ENCODE measurements around the gene WIPF1.

Gene WIPF1

GRCh38 chr2:174611006-174611405 lies 13.4 kb upstream of the WIPF1 start:
- Histone ChIP-seq H3K27me3 (ENCODE audit: insufficient read depth, low read length, poor library complexity) (no peaks in the 10 kb centered on the region), H2AFZ (ENCODE audit: low read depth, low read length) (no peak overlapping the region), H3K27ac (ENCODE audit: low read length) (no peak overlapping the region), H3K9ac (ENCODE audit: low read depth, low read length) (no peak overlapping the region), H3K9me3 (ENCODE audit: insufficient read depth, low read length, severe bottlenecking) (no peaks in the 10 kb centered on the region), H3K4me1 (ENCODE audit: insufficient read depth, low read length) (peaks cover under 1% of the 10 kb centered on the region; the same call in 1 of the 2 replicates), H3K79me2 (ENCODE audit: insufficient read depth, low read length) (peaks cover 91% of the 10 kb centered on the region), H3K36me3 (ENCODE audit: insufficient read depth, low read length) (peaks cover 35% of the 10 kb centered on the region), H3K4me2 (ENCODE audit: insufficient read depth, low read length) (no peak overlapping the region), H3K4me3 (ENCODE audit: low read depth in 1 of 2, low read length in 2 of 2) (no peak overlapping the region), H4K20me1 (ENCODE audit: insufficient read depth, low read length) (no peaks in the 10 kb centered on the region)
- DNase-seq (no peak), ATAC-seq (ENCODE audit: insufficient read depth, low read depth) (no peak)
- no peak for TF ChIP-seq EZH2 (IDR thresholded peaks at IDR 0.05; ENCODE audit: borderline replicate concordance, low read depth, low read length, severe bottlenecking)
- no peak for TF ChIP-seq CTCF (IDR thresholded peaks at IDR 0.05; ENCODE audit: borderline replicate concordance, extremely low read depth, low read length, poor library complexity, severe bottlenecking)

GRCh38 chr2:174610243-174610995 lies 12.8 kb upstream of the WIPF1 start:
- H3K27ac ChIP-seq (ENCODE audit: low read length), result peak overlapping the region; percentile 55
- no peak overlapping the region for H2AFZ ChIP-seq (ENCODE audit: low read depth, low read length)
- no peaks in the 10 kb centered on the region for H3K27me3 ChIP-seq (ENCODE audit: insufficient read depth, low read length, poor library complexity)
- no peaks in the 10 kb centered on the region for H3K4me1 ChIP-seq (ENCODE audit: insufficient read depth, low read length)
- H3K4me3 ChIP-seq (ENCODE audit: low read depth in 1 of 2, low read length in 2 of 2), result no peak overlapping the region
- H3K36me3 ChIP-seq (ENCODE audit: insufficient read depth, low read length), result peaks cover 35% of the 10 kb centered on the region
- no peaks in the 10 kb centered on the region for H4K20me1 ChIP-seq (ENCODE audit: insufficient read depth, low read length)
- H3K9me3 ChIP-seq (ENCODE audit: insufficient read depth, low read length, severe bottlenecking), result no peaks in the 10 kb centered on the region
- H3K79me2 ChIP-seq (ENCODE audit: insufficient read depth, low read length), result peaks cover 92% of the 10 kb centered on the region
- H3K4me2 ChIP-seq (ENCODE audit: insufficient read depth, low read length), result no peak overlapping the region
- H3K9ac ChIP-seq (ENCODE audit: low read depth, low read length), result no peak overlapping the region
- DNase-seq, result no peak
- ATAC-seq (ENCODE audit: insufficient read depth, low read depth), result no peak
- no peak for TF ChIP-seq EZH2 (IDR thresholded peaks at IDR 0.05; ENCODE audit: borderline replicate concordance, low read depth, low read length, severe bottlenecking)
- no peak for TF ChIP-seq CTCF (IDR thresholded peaks at IDR 0.05; ENCODE audit: borderline replicate concordance, extremely low read depth, low read length, poor library complexity, severe bottlenecking)

- Histone ChIP-seq H2AFZ (ENCODE audit: low read depth, low read length) (no peak overlapping the region), H3K9ac (ENCODE audit: low read depth, low read length) (no peak overlapping the region), H3K36me3 (ENCODE audit: insufficient read depth, low read length) (peaks cover 32% of the 10 kb centered on the region), H3K4me2 (ENCODE audit: insufficient read depth, low read length) (no peak overlapping the region), H3K27me3 (ENCODE audit: insufficient read depth, low read length, poor library complexity) (no peaks in the 10 kb centered on the region), H3K4me3 (ENCODE audit: low read depth in 1 of 2, low read length in 2 of 2) (no peak overlapping the region), H3K79me2 (ENCODE audit: insufficient read depth, low read length) (peaks cover 91% of the 10 kb centered on the region), H4K20me1 (ENCODE audit: insufficient read depth, low read length) (no peaks in the 10 kb centered on the region), H3K4me1 (ENCODE audit: insufficient read depth, low read length) (no peaks in the 10 kb centered on the region), H3K27ac (ENCODE audit: low read length) (no peak overlapping the region), H3K9me3 (ENCODE audit: insufficient read depth, low read length, severe bottlenecking) (no peaks in the 10 kb centered on the region)
- ATAC-seq (ENCODE audit: insufficient read depth, low read depth), result no peak
- DNase-seq, result no peak
- no peak for TF ChIP-seq EZH2 (IDR thresholded peaks at IDR 0.05; ENCODE audit: borderline replicate concordance, low read depth, low read length, severe bottlenecking)
- no peak for TF ChIP-seq CTCF (IDR thresholded peaks at IDR 0.05; ENCODE audit: borderline replicate concordance, extremely low read depth, low read length, poor library complexity, severe bottlenecking)
These were observed 11.7 kb upstream of the WIPF1 start for GRCh38 chr2:174609261-174609660.
